ENCODE data around the gene RSBN1. TPM values are rescaled to one million over a fixed set of nuclear protein-coding genes. Genes with fewer than 3 reads are reported as not detected.
A peak's percentile ranks its signal among the peaks of the same experiment; 100 is the strongest.
"Not testable (repeated sequence)": the region's sequence is repeated elsewhere in the genome, so short reads cannot be mapped to it uniquely, and the experiment has no call there.

Gene RSBN1
- total and polyA plus RNA-seq, 9 of the 15 experiments (the other 6 are each of a cell fraction or from before 2014, with no cell fraction given) = 4.5 to 24.3 (median 13.0) TPM

GRCh38 chr1:113852694-113853093 is 40.4 kb upstream of the RSBN1 start:
- H3K27me3 ChIP-seq (ENCODE audit: control insufficient read depth in 2 of 2, insufficient read depth in 2 of 2, low read length in 2 of 2); FAIRE-seq; ATAC-seq; H3K9me1 ChIP-seq (ENCODE audit: control insufficient read depth, insufficient read depth, low read length); intact Hi-C loops (cut with micrococcal nuclease); DNase-seq (ENCODE audit: extremely low read depth in 1 of 4, low spot score in 3 of 4); H3K9ac ChIP-seq (ENCODE audit: insufficient read depth in 1 of 2, low read depth in 2 of 2, low read length in 2 of 2); H3K27ac ChIP-seq (ENCODE audit: extremely low read depth, low read depth, low read length); BruUV-seq (replicated peaks); H3K79me2 ChIP-seq (ENCODE audit: control insufficient read depth, insufficient read depth, low read length); CTCF ChIA-PET (ENCODE audit: low intra/inter-chr PET ratio); H4K20me1 ChIP-seq (replicated peaks; ENCODE audit: control insufficient read depth, insufficient read depth, low read length); H3K4me2 ChIP-seq (ENCODE audit: insufficient read depth, low read length); H3K4me1 ChIP-seq (replicated peaks in 1 of 2; ENCODE audit: control insufficient read depth in 2 of 2, insufficient read depth in 2 of 2, low read length in 2 of 2); H3K9me3 ChIP-seq (replicated peaks; ENCODE audit: control insufficient read depth, insufficient read depth, low read depth, low read length); H3K36me3 ChIP-seq (ENCODE audit: control insufficient read depth, insufficient read depth, low read length); in situ Hi-C loops (cut with MboI); H2AFZ ChIP-seq (ENCODE audit: low read depth, low read length); H3K4me3 ChIP-seq: not testable (repeated sequence)
- WGBS (ENCODE audit: insufficient coverage, low coverage, missing lambda C conversion rate) = 74% methylated on average over 6 of the region's 6 CpGs
- POLR2A ChIA-PET = interaction anchor here (0.6 kb wide), 1 partner anchor 96 kb away, joined by 3 read pairs; no protein-coding TSS in a partner anchor

GRCh38 chr1:113850127-113850796 is 38.0 kb upstream of the RSBN1 start:
- Histone ChIP-seq H3K4me1 (replicated peaks in 1 of 2; ENCODE audit: control insufficient read depth in 2 of 2, insufficient read depth in 2 of 2, low read length in 2 of 2) (no peaks in the 10 kb centered on the region), H4K20me1 (replicated peaks; ENCODE audit: control insufficient read depth, insufficient read depth, low read length) (no peaks in the 10 kb centered on the region), H3K9me3 (replicated peaks; ENCODE audit: control insufficient read depth, insufficient read depth, low read depth, low read length) (no peaks in the 10 kb centered on the region), H3K9ac (ENCODE audit: insufficient read depth in 1 of 2, low read depth in 2 of 2, low read length in 2 of 2) (no peak overlapping the region), H3K27me3 (ENCODE audit: control insufficient read depth in 2 of 2, insufficient read depth in 2 of 2, low read length in 2 of 2) (no peaks in the 10 kb centered on the region), H3K27ac (ENCODE audit: extremely low read depth, low read depth, low read length) (no peak overlapping the region), H3K4me2 (ENCODE audit: insufficient read depth, low read length) (no peak overlapping the region), H2AFZ (ENCODE audit: low read depth, low read length) (0 out of 2 replicates have a peak overlapping the region, but pooled peaks have one; percentile 46), H3K9me1 (ENCODE audit: control insufficient read depth, insufficient read depth, low read length) (no peaks in the 10 kb centered on the region), H3K36me3 (ENCODE audit: control insufficient read depth, insufficient read depth, low read length) (no peaks in the 10 kb centered on the region), H3K4me3 (no peak overlapping the region), H3K79me2 (ENCODE audit: control insufficient read depth, insufficient read depth, low read length) (no peaks in the 10 kb centered on the region)
- no peak for DNase-seq (ENCODE audit: extremely low read depth in 1 of 4, low spot score in 3 of 4)
- WGBS (ENCODE audit: insufficient coverage, low coverage, missing lambda C conversion rate) = 28% methylated on average over 3 of the region's 3 CpGs
- BruUV-seq (replicated peaks) = no TSS peak
- no peak for ATAC-seq
- no peak for FAIRE-seq
- TF ChIP-seq XRCC5 (IDR thresholded peaks at IDR 0.05; ENCODE audit: low read depth, low read length) (no peak), HBP1 (CRISPR knock-in tag; IDR thresholded peaks at IDR 0.05) (peak; percentile 73; the same call in 1 of the 2 replicates)
- intact Hi-C loops (cut with micrococcal nuclease) = no loop called here
- ChIA-PET POLR2A (interaction anchor here (0.7 to 2.5 kb wide), 4 partner anchors 9 to 91 kb away, joined by 3 to 7 read pairs (median 4); partner anchors contain the start of gene PHTF1), CTCF (ENCODE audit: low intra/inter-chr PET ratio) (no interaction called here)
- in situ Hi-C loops (cut with MboI) = no loop called here
